Activated T-cell treated with anti-CD3 and anti-CD28 coated beads, Interleukin-2, amount 50 U/mL, for 4 hours (primary cell): ENCODE data around the gene DMD. TPM values are rescaled to one million over a fixed set of nuclear protein-coding genes. Genes with fewer than 3 reads are reported as not detected.
A peak's percentile ranks its signal among the peaks of the same experiment; 100 is the strongest.

Experiments used
- ATAC-seq, 2 donors: fragments of 200-7000 bp; cut with Tn5 transposase; one replicate each; pipeline ENCODE4 v1.10.0; 2021
- DNase-seq: peaks from one replicate; pipeline ENCODE4 v3.0.0-alpha.2; 2020
- H3K27me3 Mint-ChIP-seq: one replicate; pipeline ENCODE4 v1.8.0; 2021; ENCODE audit warnings: low read depth, mixed read lengths
- H3K36me3 Mint-ChIP-seq: one replicate; pipeline ENCODE4 v1.8.0; 2022; ENCODE audit warnings: mixed read lengths; ENCODE audit not compliant: insufficient read depth
- H3K4me1 Mint-ChIP-seq: one replicate; pipeline ENCODE4 v1.8.0; 2021; ENCODE audit warnings: low read depth, mixed read lengths
- H3K4me3 Mint-ChIP-seq: one replicate; pipeline ENCODE4 v1.8.0; 2021; ENCODE audit warnings: mild to moderate bottlenecking, moderate library complexity, mixed read lengths
- H3K9me3 Mint-ChIP-seq: one replicate; pipeline ENCODE4 v1.8.0; 2021; ENCODE audit warnings: mixed read lengths
- total RNA-seq, 3 donors: library from RNA; stranded (reverse); gene quantifications; one replicate each; pipeline ENCODE4 v1.2.1, GENCODE V29; 2021

DMD gene
- total RNA-seq, 3 donors from 2014 or later: 0.29 to 1.4 (median 0.40) TPM

DNA sequence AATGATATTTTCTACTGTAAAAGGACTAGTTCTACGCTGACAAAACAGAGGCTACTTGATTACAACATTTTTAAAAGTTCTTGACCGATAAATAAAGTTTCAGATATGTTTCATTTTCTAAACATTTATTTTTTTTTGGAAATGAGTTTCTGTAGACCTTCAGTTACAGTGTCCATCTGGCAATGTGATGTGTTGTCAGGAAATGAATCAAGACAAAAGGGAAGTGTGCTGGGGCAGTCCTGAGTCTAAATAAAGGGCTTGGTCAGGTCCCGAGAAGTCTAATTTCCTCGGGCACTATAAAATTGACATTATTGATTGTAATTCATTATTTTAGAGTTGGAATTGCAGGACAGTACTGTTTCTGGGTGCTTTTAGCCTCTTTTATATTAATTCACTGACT is 2082.5 kb downstream of the DMD start:
- H3K4me3 Mint-ChIP-seq: no peak overlapping the region
- no peak for DNase-seq
- no peaks in the 10 kb centered on the region for H3K9me3 Mint-ChIP-seq
- H3K36me3 Mint-ChIP-seq: no peaks in the 10 kb centered on the region
- ATAC-seq: no peak
- peaks cover 4% of the 10 kb centered on the region for H3K27me3 Mint-ChIP-seq
- no peaks in the 10 kb centered on the region for H3K4me1 Mint-ChIP-seq

DNA sequence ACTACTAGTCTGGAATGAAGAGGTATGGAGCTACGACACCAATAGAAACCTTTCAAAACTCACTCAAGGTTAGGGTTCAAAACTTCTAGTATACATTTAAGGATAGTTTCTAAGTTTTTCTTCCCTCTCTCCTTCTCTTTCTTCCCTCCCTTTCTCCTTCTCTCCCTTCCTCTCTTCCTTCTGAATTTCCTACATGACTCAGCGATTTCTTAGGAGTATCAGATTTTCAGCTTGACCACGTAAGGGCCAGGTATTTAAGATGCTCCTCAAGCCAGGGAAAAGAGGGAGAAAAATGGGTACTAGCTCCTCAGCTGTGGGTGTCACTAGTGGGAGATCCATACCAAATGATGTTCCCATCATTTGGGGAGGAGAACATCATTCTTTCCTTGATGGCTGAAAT is 2083.6 kb downstream of the DMD start:
- ATAC-seq: no peak
- Mint-ChIP-seq H3K36me3 (no peaks in the 10 kb centered on the region), H3K4me1 (no peaks in the 10 kb centered on the region), H3K9me3 (no peaks in the 10 kb centered on the region), H3K27me3 (peaks cover 4% of the 10 kb centered on the region), H3K4me3 (no peak overlapping the region)
- DNase-seq: no peak

DNA sequence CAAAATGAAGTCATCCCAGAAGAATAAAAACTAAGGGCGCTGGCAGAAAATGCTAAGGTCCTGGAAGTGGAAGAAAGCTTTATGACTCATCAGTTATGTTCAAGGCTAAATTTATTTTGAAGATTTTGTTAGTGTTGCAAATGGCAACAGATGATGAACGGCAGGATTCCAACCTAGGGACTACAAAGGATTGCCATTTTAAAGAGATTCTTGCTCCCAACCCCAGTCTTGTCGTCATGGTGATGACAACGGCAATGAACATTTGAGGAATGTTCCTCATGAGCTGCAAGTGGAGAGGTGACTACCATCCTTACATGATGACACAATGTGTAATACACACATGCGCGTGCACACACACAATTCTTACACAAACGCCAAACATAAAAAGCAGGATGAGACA is 2085.1 kb downstream of the DMD start:
- ATAC-seq (no peak), DNase-seq (no peak)
- Mint-ChIP-seq H3K36me3 (no peaks in the 10 kb centered on the region), H3K9me3 (no peaks in the 10 kb centered on the region), H3K4me1 (no peaks in the 10 kb centered on the region), H3K27me3 (peaks cover 4% of the 10 kb centered on the region), H3K4me3 (no peak overlapping the region)

DNA sequence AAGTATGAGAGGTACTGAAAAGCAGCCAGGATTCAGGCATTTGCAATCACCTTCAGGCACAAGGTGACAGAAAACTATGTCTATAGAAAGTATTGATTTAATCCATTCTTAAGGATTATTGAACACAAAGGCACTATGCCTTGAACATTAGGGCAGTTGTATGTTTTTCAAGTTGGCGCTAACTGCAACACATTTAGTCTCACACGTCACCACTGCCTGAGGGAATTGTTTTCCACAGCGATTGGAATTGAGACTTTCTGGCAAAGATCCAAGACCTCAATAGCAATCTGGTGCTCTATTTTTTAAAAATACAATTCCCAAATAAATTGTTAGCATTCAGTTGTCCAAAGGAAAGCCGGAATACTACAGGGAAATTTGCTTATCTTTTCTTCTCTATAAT is 2086.8 kb downstream of the DMD start:
- no peaks in the 10 kb centered on the region for H3K4me1 Mint-ChIP-seq
- H3K9me3 Mint-ChIP-seq: no peaks in the 10 kb centered on the region
- no peak overlapping the region for H3K4me3 Mint-ChIP-seq
- H3K27me3 Mint-ChIP-seq: peaks cover under 1% of the 10 kb centered on the region
- no peak for DNase-seq
- no peaks in the 10 kb centered on the region for H3K36me3 Mint-ChIP-seq
- ATAC-seq: no peak

DNA sequence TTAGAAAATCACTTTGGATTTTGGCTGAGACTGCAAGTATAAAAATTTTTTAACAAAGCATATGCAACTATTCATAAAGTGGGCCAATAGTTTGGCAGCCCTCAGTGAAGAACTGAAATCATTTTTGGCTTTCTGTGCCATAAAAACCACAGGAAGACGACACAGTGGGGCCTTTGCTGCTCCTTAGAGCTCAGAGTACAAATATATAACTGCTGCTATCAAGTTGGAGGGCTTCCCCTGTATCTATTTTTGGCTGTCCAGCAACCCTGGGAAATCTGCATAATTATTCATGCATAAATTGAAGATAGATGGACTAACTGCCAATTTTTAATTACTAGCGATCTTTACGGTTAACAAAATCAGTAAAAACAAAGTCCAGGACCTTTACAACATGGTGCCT is 2088.0 kb downstream of the DMD start:
- ATAC-seq (no peak), DNase-seq (no peak)
- H3K4me3 Mint-ChIP-seq: no peak overlapping the region
- H3K36me3 Mint-ChIP-seq: no peaks in the 10 kb centered on the region
- no peaks in the 10 kb centered on the region for H3K27me3 Mint-ChIP-seq
- no peaks in the 10 kb centered on the region for H3K9me3 Mint-ChIP-seq
- no peaks in the 10 kb centered on the region for H3K4me1 Mint-ChIP-seq

DNA sequence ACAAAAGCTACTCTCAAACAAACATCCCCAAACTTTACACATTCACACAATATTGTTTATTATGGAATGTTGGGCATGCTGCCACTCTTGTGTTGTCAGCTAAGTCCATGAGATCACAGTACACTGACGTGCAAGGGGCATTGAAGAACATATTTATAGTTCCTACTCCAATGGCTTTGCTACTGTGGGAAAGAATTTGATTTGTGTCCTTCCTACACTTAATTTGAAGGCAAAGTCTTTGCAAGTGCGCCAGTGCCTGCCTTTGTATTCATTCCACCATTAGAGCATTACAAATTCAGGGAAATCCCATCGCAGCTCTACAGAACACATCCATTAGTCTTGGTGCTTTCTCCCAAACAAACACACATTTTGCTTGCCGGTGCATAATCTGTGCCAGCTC is 2094.1 kb downstream of the DMD start:
- no peaks in the 10 kb centered on the region for H3K9me3 Mint-ChIP-seq
- no peak for DNase-seq
- H3K27me3 Mint-ChIP-seq: peaks cover 4% of the 10 kb centered on the region
- no peaks in the 10 kb centered on the region for H3K36me3 Mint-ChIP-seq
- no peak for ATAC-seq
- H3K4me3 Mint-ChIP-seq: no peak overlapping the region
- no peaks in the 10 kb centered on the region for H3K4me1 Mint-ChIP-seq

DNA sequence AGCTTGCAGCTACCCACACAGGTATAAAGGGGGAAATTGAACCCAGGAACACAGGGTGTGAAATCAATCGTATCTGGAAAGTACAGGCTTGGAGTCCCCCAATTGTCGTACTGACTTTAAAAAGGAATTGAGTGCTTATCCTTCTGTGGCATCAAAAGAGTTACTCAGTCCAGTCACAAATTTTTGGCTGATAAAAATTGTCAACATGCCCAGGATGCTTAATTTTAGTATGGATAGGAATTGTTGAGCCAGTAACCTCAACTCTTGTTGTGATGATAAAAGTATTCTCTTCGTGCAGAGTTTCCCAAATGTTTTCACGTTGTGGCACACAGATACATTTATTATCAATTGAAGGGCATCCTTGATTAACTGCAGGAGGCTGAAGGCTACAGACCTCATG is 2096.0 kb downstream of the DMD start:
- Mint-ChIP-seq H3K4me3 (no peak overlapping the region), H3K27me3 (peaks cover 7% of the 10 kb centered on the region), H3K36me3 (no peaks in the 10 kb centered on the region), H3K9me3 (no peaks in the 10 kb centered on the region), H3K4me1 (no peaks in the 10 kb centered on the region)
- no peak for DNase-seq
- no peak for ATAC-seq

DNA sequence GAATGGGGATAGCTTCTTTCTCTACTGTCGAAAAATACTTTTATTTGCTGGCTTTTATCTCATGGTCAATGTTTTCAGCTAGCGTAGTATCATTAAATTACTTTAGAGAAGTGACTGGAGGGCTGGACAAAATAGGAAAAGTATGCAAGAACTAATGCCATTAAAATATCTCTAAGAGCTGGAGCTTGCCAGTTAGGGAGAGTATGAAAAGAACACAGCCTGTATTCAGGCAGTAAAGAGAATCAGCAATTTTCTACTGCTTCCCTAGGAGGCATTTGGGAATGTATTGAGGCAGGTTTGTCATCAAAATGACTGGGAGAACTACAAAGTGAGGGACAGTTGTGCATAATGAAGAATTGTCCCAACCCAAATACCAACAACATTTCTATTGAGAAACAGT is 2096.5 kb downstream of the DMD start:
- Mint-ChIP-seq H3K36me3 (no peaks in the 10 kb centered on the region), H3K27me3 (peaks cover 7% of the 10 kb centered on the region), H3K4me3 (no peak overlapping the region), H3K4me1 (no peaks in the 10 kb centered on the region), H3K9me3 (no peaks in the 10 kb centered on the region)
- ATAC-seq (no peak), DNase-seq (no peak)

DNA sequence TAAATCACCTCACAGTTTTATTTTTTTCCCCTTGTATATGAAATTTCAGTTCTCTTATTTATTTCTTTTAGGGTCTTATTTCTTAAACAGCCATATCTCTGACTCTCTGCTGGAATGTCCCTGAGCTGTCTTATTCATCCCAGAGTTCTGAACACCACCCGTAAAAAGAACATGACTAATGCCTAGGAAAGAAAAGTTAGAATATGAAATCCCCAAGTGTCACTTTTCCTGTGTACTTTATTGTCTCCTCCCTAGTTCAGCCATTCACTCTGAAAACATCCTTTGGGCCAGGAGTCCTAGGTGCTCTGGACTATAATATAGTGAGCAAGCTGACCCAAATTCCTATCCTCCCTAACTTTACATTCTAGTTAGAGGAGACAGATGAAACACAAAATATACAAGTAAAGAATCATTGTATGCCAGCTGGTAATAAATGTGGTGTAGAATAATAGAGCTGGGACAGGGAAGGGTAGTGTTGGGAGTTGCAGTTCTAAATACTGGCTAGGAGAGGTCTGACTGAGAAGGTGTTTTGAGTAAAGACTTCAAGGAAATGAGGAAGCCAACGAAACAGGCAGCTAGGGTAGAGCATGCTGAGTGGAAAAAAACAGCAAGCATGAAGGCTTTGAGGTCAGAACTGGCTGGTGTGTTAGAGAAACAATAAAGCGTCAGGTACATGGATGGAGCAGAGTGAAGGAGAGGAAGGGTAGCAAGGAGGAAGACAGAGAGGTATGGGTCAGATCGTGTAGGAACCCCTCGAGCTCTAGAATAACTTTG is 2098.9 kb downstream of the DMD start:
- Mint-ChIP-seq H3K36me3 (no peaks in the 10 kb centered on the region), H3K4me3 (no peak overlapping the region), H3K9me3 (no peaks in the 10 kb centered on the region), H3K27me3 (peaks cover 7% of the 10 kb centered on the region), H3K4me1 (no peaks in the 10 kb centered on the region)
- no peak for ATAC-seq
- no peak for DNase-seq

DNA sequence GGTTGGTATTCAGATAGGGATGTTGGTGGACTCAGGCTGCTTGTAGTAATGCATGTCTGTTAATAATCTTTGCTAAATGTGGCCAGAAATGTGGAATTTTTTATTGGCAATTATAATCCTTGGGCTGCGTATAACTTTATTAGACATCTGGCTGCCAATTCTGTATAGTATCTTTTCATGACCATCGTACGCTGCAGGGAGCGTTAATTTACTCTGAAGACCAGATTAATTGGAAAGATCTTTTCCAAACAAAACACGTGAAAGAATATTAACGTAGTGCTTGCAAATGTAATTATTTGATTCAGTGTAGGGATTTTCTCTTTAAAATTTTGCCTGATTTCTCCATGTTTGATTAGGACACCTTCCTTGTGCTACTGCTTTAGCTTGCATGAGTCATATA is 2100.7 kb downstream of the DMD start:
- H3K36me3 Mint-ChIP-seq: no peaks in the 10 kb centered on the region
- H3K27me3 Mint-ChIP-seq: peaks cover 7% of the 10 kb centered on the region
- no peaks in the 10 kb centered on the region for H3K9me3 Mint-ChIP-seq
- DNase-seq (no peak), ATAC-seq (no peak)
- H3K4me1 Mint-ChIP-seq: no peaks in the 10 kb centered on the region
- H3K4me3 Mint-ChIP-seq: no peak overlapping the region

DNA sequence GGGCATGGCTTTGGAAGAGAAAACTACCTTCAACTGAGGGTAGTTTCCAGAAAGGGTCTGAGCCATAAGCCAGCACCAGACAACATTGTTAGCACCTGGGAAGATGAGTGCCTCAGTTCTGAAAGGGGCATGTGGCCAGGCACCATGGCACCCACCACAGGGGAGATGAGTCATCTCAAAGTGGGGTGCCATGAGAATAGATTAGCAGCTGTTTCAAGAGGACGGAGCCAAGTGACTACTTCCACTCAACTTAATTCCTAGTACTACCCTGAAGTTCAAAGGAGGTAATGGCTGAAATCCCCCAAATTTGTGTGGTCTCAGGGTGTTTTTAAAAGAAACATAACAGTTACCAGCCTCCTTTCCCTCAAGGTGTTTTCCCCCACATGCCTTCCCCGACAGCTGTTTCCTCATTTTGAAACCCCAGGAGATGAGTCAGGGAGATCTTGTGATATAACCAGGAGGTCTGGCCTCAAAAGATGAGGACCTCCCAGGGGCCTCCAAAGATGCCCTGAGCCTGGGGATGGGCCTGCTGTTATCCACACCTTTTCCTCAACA is 2111.7 kb downstream of the DMD start:
- Mint-ChIP-seq H3K9me3 (no peaks in the 10 kb centered on the region), H3K4me3 (no peak overlapping the region), H3K4me1 (no peaks in the 10 kb centered on the region), H3K27me3 (no peaks in the 10 kb centered on the region), H3K36me3 (no peaks in the 10 kb centered on the region)
- DNase-seq: no peak
- ATAC-seq: peak; percentile 82 to 88

DNA sequence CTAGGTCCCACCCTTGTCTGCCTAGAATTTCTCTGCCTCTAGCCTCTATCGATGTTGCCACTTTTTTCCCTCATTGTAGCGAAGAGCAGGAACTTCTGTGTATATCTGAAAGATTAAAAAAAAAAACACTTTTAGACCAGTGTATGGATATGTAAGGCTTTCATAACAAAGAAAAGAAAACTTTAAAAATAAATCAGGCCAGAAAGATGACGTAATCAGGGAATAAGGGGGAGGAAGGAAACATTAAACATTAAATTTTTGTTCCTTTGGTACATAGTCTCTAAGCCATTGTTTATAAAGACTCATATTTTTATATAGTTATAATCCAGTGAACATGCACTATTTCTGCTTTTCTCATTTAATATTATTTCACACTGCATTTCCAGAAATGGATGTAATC is 2113.3 kb downstream of the DMD start:
- ATAC-seq (no peak), DNase-seq (no peak)
- Mint-ChIP-seq H3K4me1 (no peaks in the 10 kb centered on the region), H3K4me3 (no peak overlapping the region), H3K27me3 (no peaks in the 10 kb centered on the region), H3K36me3 (no peaks in the 10 kb centered on the region), H3K9me3 (no peaks in the 10 kb centered on the region)

DNA sequence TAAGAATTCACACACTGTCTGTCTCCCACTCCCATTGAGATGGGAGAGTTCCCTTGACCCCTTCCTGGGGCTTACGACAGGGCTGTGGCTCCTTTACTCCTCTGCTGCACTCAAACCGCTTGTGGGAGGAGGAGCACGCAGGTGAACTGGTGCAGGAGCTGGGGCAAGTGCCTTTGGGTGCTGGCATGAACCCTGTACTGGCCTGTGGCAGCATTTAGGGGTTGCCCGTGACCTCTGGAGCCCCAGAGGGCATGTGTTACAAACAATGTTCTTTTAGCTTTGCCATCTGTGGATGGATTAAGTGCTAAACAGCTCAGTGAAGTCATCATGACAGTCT is 2117.7 kb downstream of the DMD start:
- Mint-ChIP-seq H3K4me1 (no peaks in the 10 kb centered on the region), H3K36me3 (no peaks in the 10 kb centered on the region), H3K4me3 (no peak overlapping the region), H3K9me3 (no peaks in the 10 kb centered on the region), H3K27me3 (no peaks in the 10 kb centered on the region)
- DNase-seq (no peak), ATAC-seq (no peak)

DNA sequence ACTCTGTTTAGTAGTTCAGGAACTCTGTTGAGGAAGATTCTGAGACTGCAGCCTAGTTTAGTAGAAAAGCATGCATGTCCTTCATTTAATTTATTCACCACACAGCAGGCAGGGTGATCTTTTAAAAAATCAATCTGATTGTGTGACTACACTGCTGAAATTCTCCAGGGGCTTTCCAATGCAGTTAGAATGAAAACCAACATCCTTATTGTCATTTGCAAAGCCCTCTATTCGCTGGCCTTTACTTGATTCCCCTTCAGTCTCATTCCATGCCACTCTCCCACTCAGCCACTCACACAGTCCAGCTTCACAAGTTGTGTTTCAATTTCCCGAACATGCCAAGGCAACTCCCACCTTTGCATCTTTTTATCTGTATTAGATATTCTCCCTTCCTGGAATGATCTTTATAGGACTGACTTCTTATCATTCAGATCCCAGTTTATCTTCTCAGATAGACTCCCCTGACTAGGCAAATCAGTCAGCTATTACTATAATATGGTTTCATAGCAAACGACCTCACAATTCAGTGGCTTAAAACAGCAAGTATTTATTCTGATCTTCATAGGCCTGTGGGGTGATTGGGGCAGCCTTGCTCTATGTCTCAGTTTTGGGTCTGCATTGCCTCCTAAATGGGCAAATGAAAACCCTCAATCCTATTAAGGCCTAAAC is 2118.2 kb downstream of the DMD start:
- no peak for DNase-seq
- H3K9me3 Mint-ChIP-seq: no peaks in the 10 kb centered on the region
- ATAC-seq: no peak
- H3K27me3 Mint-ChIP-seq: no peaks in the 10 kb centered on the region
- H3K36me3 Mint-ChIP-seq: no peaks in the 10 kb centered on the region
- no peak overlapping the region for H3K4me3 Mint-ChIP-seq
- no peaks in the 10 kb centered on the region for H3K4me1 Mint-ChIP-seq

DNA sequence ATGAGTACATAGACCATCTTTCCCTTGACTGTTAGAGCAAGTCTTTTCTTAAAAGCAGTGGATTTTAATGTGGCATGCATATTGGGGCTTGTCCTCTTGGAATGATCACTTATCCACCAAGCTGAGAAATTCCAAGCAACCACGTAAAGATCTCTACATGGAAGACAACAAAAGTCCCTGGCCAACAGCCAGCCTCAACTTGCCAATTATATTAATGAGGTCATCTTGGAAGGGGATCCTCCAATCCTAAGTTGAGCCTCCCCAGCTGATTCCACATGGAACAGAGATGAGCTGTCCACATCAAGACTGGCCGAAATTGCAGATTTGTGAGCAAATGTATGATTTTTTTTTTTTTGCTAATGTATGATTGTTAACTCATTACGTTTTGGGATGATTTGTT is 2118.9 kb downstream of the DMD start:
- no peak for ATAC-seq
- Mint-ChIP-seq H3K36me3 (no peaks in the 10 kb centered on the region), H3K4me1 (no peaks in the 10 kb centered on the region), H3K27me3 (no peaks in the 10 kb centered on the region), H3K4me3 (no peak overlapping the region), H3K9me3 (no peaks in the 10 kb centered on the region)
- DNase-seq: no peak
